Lower leg skin (tissue), 3 donors: ENCODE measurements around the gene PRKD3.

Experiments
- POLR2A ChIP-seq, 2 donors: fragments of 450-650 bp; IDR thresholded peaks; one replicate each; pipeline ENCODE4 v1.6.1; 2016 to 2017; ENCODE audit warnings: antibody characterized with exemption in 2 of 2, mild to moderate bottlenecking in 1 of 2, moderate library complexity in 1 of 2
- TF ChIP-seq, protein P1 (sequence below), 3 donors: fragments of 450-650 bp; IDR thresholded peaks; one replicate each; pipeline ENCODE4 v1.5.1; 2016; ENCODE audit warnings: antibody characterized with exemption in 3 of 3, mild to moderate bottlenecking in 3 of 3, moderate library complexity in 2 of 3

GRCh38 chr2:37348155-37348554, 23.5 kb upstream of the PRKD3 start:
- TF ChIP-seq, protein P1, sequence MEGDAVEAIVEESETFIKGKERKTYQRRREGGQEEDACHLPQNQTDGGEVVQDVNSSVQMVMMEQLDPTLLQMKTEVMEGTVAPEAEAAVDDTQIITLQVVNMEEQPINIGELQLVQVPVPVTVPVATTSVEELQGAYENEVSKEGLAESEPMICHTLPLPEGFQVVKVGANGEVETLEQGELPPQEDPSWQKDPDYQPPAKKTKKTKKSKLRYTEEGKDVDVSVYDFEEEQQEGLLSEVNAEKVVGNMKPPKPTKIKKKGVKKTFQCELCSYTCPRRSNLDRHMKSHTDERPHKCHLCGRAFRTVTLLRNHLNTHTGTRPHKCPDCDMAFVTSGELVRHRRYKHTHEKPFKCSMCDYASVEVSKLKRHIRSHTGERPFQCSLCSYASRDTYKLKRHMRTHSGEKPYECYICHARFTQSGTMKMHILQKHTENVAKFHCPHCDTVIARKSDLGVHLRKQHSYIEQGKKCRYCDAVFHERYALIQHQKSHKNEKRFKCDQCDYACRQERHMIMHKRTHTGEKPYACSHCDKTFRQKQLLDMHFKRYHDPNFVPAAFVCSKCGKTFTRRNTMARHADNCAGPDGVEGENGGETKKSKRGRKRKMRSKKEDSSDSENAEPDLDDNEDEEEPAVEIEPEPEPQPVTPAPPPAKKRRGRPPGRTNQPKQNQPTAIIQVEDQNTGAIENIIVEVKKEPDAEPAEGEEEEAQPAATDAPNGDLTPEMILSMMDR (IDR thresholded peaks at IDR 0.05), result no peak
- no peak for TF ChIP-seq POLR2A (IDR thresholded peaks at IDR 0.05)
